Tibial nerve (tissue), 3 donors: ENCODE results near the gene CRYBG1.

ENCODE experiments used
- POLR2A ChIP-seq, 2 donors: fragments of 450-650 bp; IDR thresholded peaks; one replicate each; pipeline ENCODE4 v1.6.1; 2017; ENCODE audit warnings: antibody characterized with exemption in 2 of 2, mild to moderate bottlenecking in 2 of 2, moderate library complexity in 2 of 2
- TF ChIP-seq, protein P1 (sequence below), 5 experiments: fragments of 200-600 bp in 3 of 5; fragments of 450-650 bp in 2 of 5; sonication (generic) in 3 of 5; IDR thresholded peaks; one replicate each; pipeline ENCODE4 v1.5.1; 2016 to 2019; ENCODE audit warnings: antibody characterized with exemption in 5 of 5, mild to moderate bottlenecking in 3 of 5, moderate library complexity in 2 of 5

DNA sequence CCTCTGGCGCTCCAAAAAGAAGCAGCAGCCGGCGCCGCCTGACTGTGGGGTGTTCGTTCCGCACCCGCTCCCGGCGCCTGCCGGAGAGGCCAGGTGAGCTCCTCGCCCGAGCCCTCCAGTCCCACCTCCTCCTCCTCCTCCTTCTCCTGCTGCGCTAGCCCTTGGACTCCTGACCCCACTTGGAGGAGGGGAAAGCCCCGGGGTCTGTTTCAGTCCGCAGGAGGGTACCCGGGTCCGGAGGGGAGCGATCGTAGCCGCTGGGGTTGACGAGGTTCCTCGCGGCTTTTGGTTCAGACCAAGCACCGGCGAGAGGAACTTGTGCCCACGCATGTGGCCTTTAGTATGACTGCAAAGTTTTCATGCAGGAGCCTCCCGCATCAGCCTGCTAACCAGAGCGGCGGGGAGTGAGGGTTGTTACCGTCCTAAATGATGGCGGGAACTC is 493 bp downstream of the CRYBG1 start:
- TF ChIP-seq, protein P1, sequence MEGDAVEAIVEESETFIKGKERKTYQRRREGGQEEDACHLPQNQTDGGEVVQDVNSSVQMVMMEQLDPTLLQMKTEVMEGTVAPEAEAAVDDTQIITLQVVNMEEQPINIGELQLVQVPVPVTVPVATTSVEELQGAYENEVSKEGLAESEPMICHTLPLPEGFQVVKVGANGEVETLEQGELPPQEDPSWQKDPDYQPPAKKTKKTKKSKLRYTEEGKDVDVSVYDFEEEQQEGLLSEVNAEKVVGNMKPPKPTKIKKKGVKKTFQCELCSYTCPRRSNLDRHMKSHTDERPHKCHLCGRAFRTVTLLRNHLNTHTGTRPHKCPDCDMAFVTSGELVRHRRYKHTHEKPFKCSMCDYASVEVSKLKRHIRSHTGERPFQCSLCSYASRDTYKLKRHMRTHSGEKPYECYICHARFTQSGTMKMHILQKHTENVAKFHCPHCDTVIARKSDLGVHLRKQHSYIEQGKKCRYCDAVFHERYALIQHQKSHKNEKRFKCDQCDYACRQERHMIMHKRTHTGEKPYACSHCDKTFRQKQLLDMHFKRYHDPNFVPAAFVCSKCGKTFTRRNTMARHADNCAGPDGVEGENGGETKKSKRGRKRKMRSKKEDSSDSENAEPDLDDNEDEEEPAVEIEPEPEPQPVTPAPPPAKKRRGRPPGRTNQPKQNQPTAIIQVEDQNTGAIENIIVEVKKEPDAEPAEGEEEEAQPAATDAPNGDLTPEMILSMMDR (IDR thresholded peaks at IDR 0.05): no peak
- no peak for TF ChIP-seq POLR2A (IDR thresholded peaks at IDR 0.05)
